Measurements from ENCODE around the gene DENND2D.

The DENND2D gene

GRCh38 chr1:111141245-111142220 lies 58.9 kb downstream of the DENND2D start:
- Histone ChIP-seq H3K27me3 (ENCODE audit: control insufficient read depth, low read length) (no peaks in the 10 kb centered on the region), H3K4me2 (ENCODE audit: low read length) (peak overlapping the region; percentile 88), H3K4me1 (ENCODE audit: control insufficient read depth, low read length) (peaks cover 37% of the 10 kb centered on the region), H3K9me2 (replicated peaks; ENCODE audit: control insufficient read depth, low read length) (no peaks in the 10 kb centered on the region), H4K20me1 (ENCODE audit: control insufficient read depth, insufficient read depth, low read depth, low read length) (peaks cover 8% of the 10 kb centered on the region; the same call in 1 of the 2 replicates), H3K9me3 (ENCODE audit: control insufficient read depth, insufficient read depth, low read length) (no peaks in the 10 kb centered on the region), H3K4me3 (ENCODE audit: low read length) (peak overlapping the region; percentile 97), H3K36me3 (ENCODE audit: control insufficient read depth, low read length) (peaks cover 55% of the 10 kb centered on the region), H3K79me2 (ENCODE audit: control insufficient read depth, low read length) (peaks cover 95% of the 10 kb centered on the region), H3K27ac (ENCODE audit: low read depth, low read length) (peak overlapping the region; percentile 73; the same call in 1 of the 2 replicates), H3F3A (ENCODE audit: control insufficient read depth, insufficient read depth) (no peaks in the 10 kb centered on the region)
- no peak for TF ChIP-seq EZH2phosphoT487 (IDR thresholded peaks at IDR 0.05; ENCODE audit: borderline replicate concordance, low read length)
- TF ChIP-seq CTCF (IDR thresholded peaks at IDR 0.05; ENCODE audit: low read depth, low read length, poor library complexity, severe bottlenecking), result no peak

GRCh38 chr1:111140680-111140967 lies 59.8 kb downstream of the DENND2D start:
- Histone ChIP-seq H3K27me3 (ENCODE audit: control insufficient read depth, low read length) (no peaks in the 10 kb centered on the region), H3K36me3 (ENCODE audit: control insufficient read depth, low read length) (peaks cover 62% of the 10 kb centered on the region), H3K27ac (ENCODE audit: low read depth, low read length) (peak overlapping the region; percentile 73), H4K20me1 (ENCODE audit: control insufficient read depth, insufficient read depth, low read depth, low read length) (peaks cover 8% of the 10 kb centered on the region; the same call in 1 of the 2 replicates), H3F3A (ENCODE audit: control insufficient read depth, insufficient read depth) (no peaks in the 10 kb centered on the region), H3K79me2 (ENCODE audit: control insufficient read depth, low read length) (peaks cover 86% of the 10 kb centered on the region), H3K4me3 (ENCODE audit: low read length) (peak overlapping the region; percentile 97), H3K4me1 (ENCODE audit: control insufficient read depth, low read length) (peaks cover 44% of the 10 kb centered on the region), H3K9me2 (replicated peaks; ENCODE audit: control insufficient read depth, low read length) (no peaks in the 10 kb centered on the region), H3K4me2 (ENCODE audit: low read length) (peak overlapping the region; percentile 88), H3K9me3 (ENCODE audit: control insufficient read depth, insufficient read depth, low read length) (no peaks in the 10 kb centered on the region)
- TF ChIP-seq EZH2phosphoT487 (IDR thresholded peaks at IDR 0.05; ENCODE audit: borderline replicate concordance, low read length) (no peak), CTCF (IDR thresholded peaks at IDR 0.05; ENCODE audit: low read depth, low read length, poor library complexity, severe bottlenecking) (no peak)

GRCh38 chr1:111139956-111140679 lies 60.3 kb downstream of the DENND2D start, which contains the start of the genes CEPT1 and DRAM2:
TSS of gene CEPT1 (plus strand) at chr1:111140223. CDS start at chr1:111147715, 7,492 bp downstream.
TSS of gene DRAM2 (minus strand) at chr1:111140093. CDS start at chr1:111131554, 8,539 bp downstream.
- Histone ChIP-seq H3K36me3 (ENCODE audit: control insufficient read depth, low read length) (peaks cover 62% of the 10 kb centered on the region), H3K79me2 (ENCODE audit: control insufficient read depth, low read length) (peaks cover 81% of the 10 kb centered on the region), H3K27ac (ENCODE audit: low read depth, low read length) (peak within 1 kb of the TSS; percentile 73), H3K4me1 (ENCODE audit: control insufficient read depth, low read length) (peaks cover 46% of the 10 kb centered on the region), H3K9me2 (replicated peaks; ENCODE audit: control insufficient read depth, low read length) (no peaks in the 10 kb centered on the region), H3K27me3 (ENCODE audit: control insufficient read depth, low read length) (no peaks in the 10 kb centered on the region), H3K9me3 (ENCODE audit: control insufficient read depth, insufficient read depth, low read length) (no peaks in the 10 kb centered on the region), H3F3A (ENCODE audit: control insufficient read depth, insufficient read depth) (no peaks in the 10 kb centered on the region), H3K4me2 (ENCODE audit: low read length) (peak within 1 kb of the TSS; percentile 88), H3K4me3 (ENCODE audit: low read length) (peak within 1 kb of the TSS; percentile 97), H4K20me1 (ENCODE audit: control insufficient read depth, insufficient read depth, low read depth, low read length) (0 out of 2 replicates have a peak, but pooled peaks cover 4% of the 10 kb centered on the region)
- TF ChIP-seq EZH2phosphoT487 (IDR thresholded peaks at IDR 0.05; ENCODE audit: borderline replicate concordance, low read length) (no peak), CTCF (IDR thresholded peaks at IDR 0.05; ENCODE audit: low read depth, low read length, poor library complexity, severe bottlenecking) (no peak)
